ENCODE data around the gene NDUFA13.

- TF ChIP-seq POLR2A (IDR thresholded peaks at IDR 0.05) (no peak), EP300 (IDR thresholded peaks at IDR 0.05) (no peak), CTCF (IDR thresholded peaks at IDR 0.05) (no peak)
Observed at GRCh38 chr19:19566306-19566705, 50.3 kb downstream of the NDUFA13 start.

Data from gastroesophageal sphincter (tissue), 3 donors.